Fibroblast of lung (primary cell): Measurements from ENCODE around the gene POU4F1. TPM values are rescaled to one million over a fixed set of nuclear protein-coding genes. Genes with fewer than 3 reads are reported as not detected.

Experiments used
- DNase-seq, 2 donors: peaks; one replicate each; pipeline versions ENCODE4 v3.0.0 to v3.0.0-alpha.2; 2010; ENCODE audit warnings: low read depth in 2 of 2
- H2AFZ ChIP-seq: 2 replicates; pipeline ENCODE4 v1.5.1; 2012; ENCODE audit warnings: low read length, control low read depth, inconsistent platforms
- H3K27ac ChIP-seq: 2 replicates; pipeline ENCODE4 v1.5.1; 2011; ENCODE audit warnings: low read length, control low read depth; ENCODE audit not compliant: insufficient read depth
- H3K27me3 ChIP-seq: 2 replicates; pipeline ENCODE4 v1.5.1; 2011; ENCODE audit warnings: mild to moderate bottlenecking, low read length; ENCODE audit not compliant: control insufficient read depth, insufficient read depth
- H3K36me3 ChIP-seq: 2 replicates; pipeline ENCODE4 v1.5.1; 2011; ENCODE audit warnings: low read length; ENCODE audit not compliant: control insufficient read depth, insufficient read depth
- H3K4me1 ChIP-seq: 2 replicates; pipeline ENCODE4 v1.5.1; 2011; ENCODE audit warnings: low read length; ENCODE audit not compliant: control insufficient read depth, insufficient read depth; ENCODE audit errors: extremely low read depth
- H3K4me2 ChIP-seq: 2 replicates; pipeline ENCODE4 v1.5.1; 2011; ENCODE audit warnings: low read length, control low read depth; ENCODE audit not compliant: insufficient read depth; ENCODE audit errors: extremely low read depth
- H3K4me3 ChIP-seq, 4 experiments: fragments of 200-600 bp in 1 of 4; sonication (generic) in 1 of 4; replicated peaks in 1 of 4; 2 replicates each; pipeline ENCODE4 v1.5.1; 2011 to 2016; ENCODE audit warnings: low read length in 4 of 4, low read depth in 3 of 4, mild to moderate bottlenecking in 3 of 4, control low read depth in 2 of 4, inconsistent platforms in 1 of 4, mixed read lengths in 1 of 4; ENCODE audit not compliant: insufficient read depth in 1 of 4; ENCODE audit errors: control extremely low read depth in 1 of 4
- H3K79me2 ChIP-seq: 2 replicates; pipeline ENCODE4 v1.5.1; 2012; ENCODE audit warnings: mild to moderate bottlenecking, low read length, inconsistent platforms; ENCODE audit not compliant: control insufficient read depth, insufficient read depth
- H3K9ac ChIP-seq: 2 replicates; pipeline ENCODE4 v1.5.1; 2011; ENCODE audit warnings: mild to moderate bottlenecking, low read length, control low read depth; ENCODE audit not compliant: insufficient read depth
- H3K9me3 ChIP-seq: 2 replicates; pipeline ENCODE4 v1.5.1; 2012; ENCODE audit warnings: low read depth, low read length; ENCODE audit not compliant: control insufficient read depth, insufficient read depth
- H4K20me1 ChIP-seq: 2 replicates; pipeline ENCODE4 v1.5.1; 2011; ENCODE audit warnings: low read length; ENCODE audit not compliant: control insufficient read depth, insufficient read depth; ENCODE audit errors: extremely low read depth
- CTCF ChIP-seq, 2 donors: IDR thresholded peaks in 1 of 2; conservative IDR thresholded peaks in 1 of 2; 1 replicate in 1 of 2; 2 replicates in 1 of 2; pipeline ENCODE4 v1.5.1; 2011 to 2012; ENCODE audit warnings: low read length in 2 of 2, control low read depth in 1 of 2, inconsistent platforms in 1 of 2, low read depth in 1 of 2, mild to moderate bottlenecking in 1 of 2
- EZH2 ChIP-seq: IDR thresholded peaks from 2 replicates; pipeline ENCODE4 v1.5.1; 2012; ENCODE audit warnings: low read length, control low read depth, mild to moderate bottlenecking; ENCODE audit errors: missing control alignments
- polyA plus RNA-seq, 2 donors: library from polyadenylated mRNA; depleted of rRNA in 1 of 2; stranded (reverse) in 1 of 2; unstranded in 1 of 2; fragments of >200 nt; gene quantifications; 2 replicates each; pipeline ENCODE4 v1.2.1, GENCODE V29; 2011 to 2012; ENCODE audit warnings: missing spikeins in 1 of 2
- total RNA-seq: library from RNA; depleted of rRNA; stranded (reverse); fragments of >200 nt; gene quantifications from 2 replicates; pipeline ENCODE4 v1.2.1, GENCODE V29; 2014

The POU4F1 gene
- total and polyA plus RNA-seq, 2 donors (not counting 1 experiment from before 2014, with no cell fraction given): not detected

- H3K27ac ChIP-seq: no peak overlapping the region
These were observed 10.8 kb downstream of the POU4F1 start for GRCh38 chr13:78592584-78592983.

GRCh38 chr13:78589206-78589605 is 14.1 kb downstream of the POU4F1 start:
- no peak overlapping the region for H2AFZ ChIP-seq
- no peak overlapping the region for H3K4me3 ChIP-seq
- no peaks in the 10 kb centered on the region for H3K79me2 ChIP-seq
- H3K4me1 ChIP-seq: no peaks in the 10 kb centered on the region
- TF ChIP-seq EZH2 (no peak), CTCF (conservative IDR thresholded peaks at IDR 0.05 in 1 of 2, IDR thresholded peaks at IDR 0.05 in 1 of 2; ENCODE audit: low read depth in 1 of 2, low read length in 2 of 2) (no peak)
- H3K9me3 ChIP-seq: no peaks in the 10 kb centered on the region
- H3K9ac ChIP-seq: no peak overlapping the region
- H3K4me2 ChIP-seq: no peak overlapping the region
- no peaks in the 10 kb centered on the region for H4K20me1 ChIP-seq
- no peak overlapping the region for H3K27ac ChIP-seq
- no peaks in the 10 kb centered on the region for H3K36me3 ChIP-seq
- peak; percentile 21 to 28 for DNase-seq
- H3K27me3 ChIP-seq: peaks cover 22% of the 10 kb centered on the region

More at GRCh38 chr13:78592584-78592983, 10.8 kb downstream of the POU4F1 start:
- TF ChIP-seq CTCF (conservative IDR thresholded peaks at IDR 0.05 in 1 of 2, IDR thresholded peaks at IDR 0.05 in 1 of 2; ENCODE audit: low read depth in 1 of 2, low read length in 2 of 2) (no peak), EZH2 (no peak)
- Histone ChIP-seq H3K4me3 (no peak overlapping the region), H3K4me1 (no peaks in the 10 kb centered on the region), H3K27me3 (peaks cover 46% of the 10 kb centered on the region), H2AFZ (no peak overlapping the region), H3K79me2 (no peaks in the 10 kb centered on the region), H3K36me3 (no peaks in the 10 kb centered on the region), H4K20me1 (no peaks in the 10 kb centered on the region), H3K4me2 (no peak overlapping the region), H3K9ac (no peak overlapping the region), H3K9me3 (no peaks in the 10 kb centered on the region)
- DNase-seq: no peak

GRCh38 chr13:78587395-78587794 is 16.0 kb downstream of the POU4F1 start:
- H2AFZ ChIP-seq: no peak overlapping the region
- H3K4me3 ChIP-seq: no peak overlapping the region
- no peaks in the 10 kb centered on the region for H3K79me2 ChIP-seq
- no peak overlapping the region for H3K9ac ChIP-seq
- H3K27ac ChIP-seq: no peak overlapping the region
- H4K20me1 ChIP-seq: no peaks in the 10 kb centered on the region
- H3K36me3 ChIP-seq: no peaks in the 10 kb centered on the region
- no peaks in the 10 kb centered on the region for H3K9me3 ChIP-seq
- H3K27me3 ChIP-seq: peaks cover 10% of the 10 kb centered on the region
- no peaks in the 10 kb centered on the region for H3K4me1 ChIP-seq
- no peak overlapping the region for H3K4me2 ChIP-seq
- DNase-seq: no peak
- no peak for TF ChIP-seq CTCF (conservative IDR thresholded peaks at IDR 0.05 in 1 of 2, IDR thresholded peaks at IDR 0.05 in 1 of 2; ENCODE audit: low read depth in 1 of 2, low read length in 2 of 2)
- TF ChIP-seq EZH2: no peak
